HL-60 (cell line): ENCODE measurements around the gene ZDBF2.

Experiments used
- CTCF ChIP-seq: IDR thresholded peaks from one replicate; pipeline ENCODE4 v1.5.1; 2011; ENCODE audit warnings: low read length, control low read depth, inconsistent platforms; ENCODE audit not compliant: insufficient read depth
- GABPA ChIP-seq: IDR thresholded peaks from 2 replicates; pipeline ENCODE4 v1.6.1; 2012; ENCODE audit warnings: low read depth
- POLR2AphosphoS5 ChIP-seq: IDR thresholded peaks from 2 replicates; pipeline ENCODE4 v1.6.1; 2012; ENCODE audit warnings: low read depth
- REST ChIP-seq: IDR thresholded peaks from 2 replicates; pipeline ENCODE4 v1.6.1; 2012; ENCODE audit warnings: low read depth; ENCODE audit not compliant: insufficient replicate concordance
- SPI1 ChIP-seq: IDR thresholded peaks from 2 replicates; pipeline ENCODE4 v1.6.1; 2012; ENCODE audit warnings: low read depth, mild to moderate bottlenecking, borderline replicate concordance

- TF ChIP-seq CTCF (no peak), GABPA (no peak), SPI1 (no peak), REST (no peak), POLR2AphosphoS5 (no peak)
These were observed 44.8 kb upstream of the ZDBF2 start for GRCh38 chr2:206229642-206230041.
